ENCODE results near the gene SOCS2.
"Not testable (repeated sequence)": the region's sequence is repeated elsewhere in the genome, so short reads cannot be mapped to it uniquely, and the experiment has no call there.

The SOCS2 gene, protein sequence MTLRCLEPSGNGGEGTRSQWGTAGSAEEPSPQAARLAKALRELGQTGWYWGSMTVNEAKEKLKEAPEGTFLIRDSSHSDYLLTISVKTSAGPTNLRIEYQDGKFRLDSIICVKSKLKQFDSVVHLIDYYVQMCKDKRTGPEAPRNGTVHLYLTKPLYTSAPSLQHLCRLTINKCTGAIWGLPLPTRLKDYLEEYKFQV

DNA sequence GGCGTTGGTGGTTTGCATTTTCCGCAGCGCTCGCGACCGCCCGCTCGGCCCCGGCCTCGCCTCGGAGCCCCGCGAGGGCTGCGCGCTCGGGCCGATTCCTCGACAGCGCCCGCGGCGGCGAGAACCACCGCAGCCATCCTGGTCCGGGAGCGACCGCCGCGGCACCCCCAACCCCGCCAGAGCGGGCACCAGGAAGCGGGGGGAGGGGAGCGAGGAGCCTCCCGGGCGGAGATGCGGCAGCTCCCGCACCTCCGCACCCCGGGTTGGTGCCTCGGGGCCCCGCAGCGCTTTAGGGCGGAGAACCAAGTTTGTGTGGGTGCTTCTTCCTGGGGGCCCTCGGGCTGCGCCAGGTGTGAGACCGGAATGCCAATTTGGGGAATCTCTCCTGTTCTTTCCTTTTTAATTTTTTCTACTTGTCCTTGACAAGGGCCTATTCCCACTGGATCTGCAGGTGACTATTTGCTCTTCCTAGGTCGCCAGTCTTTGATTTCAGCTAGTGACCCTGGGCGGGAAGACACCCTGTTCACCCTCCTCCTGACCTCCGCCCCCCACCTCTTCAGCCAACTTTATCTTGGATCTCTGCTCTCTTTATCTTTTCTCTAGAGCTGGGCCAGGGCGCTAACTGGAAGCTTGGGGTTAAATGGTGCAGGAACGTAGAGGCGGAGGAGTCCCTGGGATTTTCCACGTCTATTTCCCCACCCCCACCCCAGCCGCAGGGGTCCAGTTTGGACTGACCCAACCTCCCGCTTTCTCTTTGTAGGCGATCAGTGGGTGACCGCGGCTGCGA lies at the start of gene SOCS2:
TSS of gene SOCS2 (plus strand) at position 751 of the 787 bp plus-strand sequence. CDS start 223 bp downstream, outside the sequence.
- DNase-seq (ENCODE audit: low read depth in 2 of 2), result peak in 1 of 2 donors; percentile 23

DNA sequence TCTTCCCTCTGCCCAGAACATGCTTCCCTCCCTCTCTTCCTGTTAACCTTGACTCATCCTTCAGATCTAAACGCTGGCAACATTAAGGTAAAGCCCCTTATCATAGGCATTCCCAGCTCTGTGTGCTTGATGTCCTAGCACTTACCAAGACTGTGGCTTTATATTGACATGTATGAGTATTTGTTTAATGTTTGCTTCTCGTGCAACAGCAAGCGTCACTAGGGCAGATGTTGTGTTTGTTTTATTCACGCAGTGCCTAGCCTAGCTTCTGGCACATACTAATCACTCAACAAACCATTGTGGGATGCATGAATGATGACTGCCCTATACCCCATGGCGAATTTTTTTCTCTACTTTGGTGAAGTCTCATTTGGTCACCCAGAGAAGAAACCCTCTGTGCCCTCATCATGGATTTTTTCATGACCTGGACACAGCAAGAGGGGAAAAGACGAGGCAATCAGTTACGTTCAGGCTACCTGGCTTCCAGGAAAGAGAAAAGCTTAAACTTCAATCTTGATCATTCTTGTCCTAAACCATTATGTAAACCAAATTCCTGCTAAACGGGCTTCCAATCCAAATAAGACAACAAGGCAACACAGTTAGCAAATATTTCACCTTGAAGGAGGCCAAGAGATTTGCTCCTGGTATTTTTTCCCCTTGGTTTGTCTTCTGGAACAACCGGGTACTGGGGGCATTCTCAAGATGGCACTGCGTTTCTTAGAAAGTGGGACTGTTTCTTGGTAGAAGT lies 47.9 kb upstream of the SOCS2 start:
- DNase-seq (ENCODE audit: low read depth in 2 of 2), result no peak

DNA sequence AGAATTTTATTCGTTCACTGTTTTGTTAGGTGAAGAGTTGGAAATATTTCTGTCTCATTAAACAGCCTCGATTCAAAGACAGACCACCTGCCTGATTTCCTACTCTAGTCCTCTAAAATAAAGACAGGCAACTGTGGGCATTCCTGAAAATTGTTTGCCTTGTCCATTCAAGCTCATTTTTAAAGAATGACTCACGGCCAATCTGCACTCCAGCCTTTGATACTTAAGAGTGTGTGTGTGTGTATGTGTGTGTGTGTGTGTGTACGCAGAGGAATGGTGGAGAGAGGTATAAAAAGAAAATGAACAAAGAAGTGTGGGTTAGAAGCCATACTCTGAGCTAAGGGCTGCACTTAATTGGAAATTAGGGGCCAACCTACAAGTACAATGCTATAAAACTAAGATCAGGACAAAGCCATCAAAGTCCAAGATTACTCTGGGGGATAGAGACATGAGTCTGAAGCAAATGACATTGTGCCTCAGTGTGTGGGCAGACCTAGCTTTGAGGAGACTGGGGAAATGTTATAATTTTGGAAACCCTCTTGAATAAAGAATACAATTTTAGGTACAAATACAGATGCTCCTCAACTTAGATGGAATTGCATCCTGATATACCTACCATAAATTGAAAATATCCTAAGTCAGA lies 45.6 kb upstream of the SOCS2 start:
- DNase-seq (ENCODE audit: low read depth in 2 of 2), result no peak

DNA sequence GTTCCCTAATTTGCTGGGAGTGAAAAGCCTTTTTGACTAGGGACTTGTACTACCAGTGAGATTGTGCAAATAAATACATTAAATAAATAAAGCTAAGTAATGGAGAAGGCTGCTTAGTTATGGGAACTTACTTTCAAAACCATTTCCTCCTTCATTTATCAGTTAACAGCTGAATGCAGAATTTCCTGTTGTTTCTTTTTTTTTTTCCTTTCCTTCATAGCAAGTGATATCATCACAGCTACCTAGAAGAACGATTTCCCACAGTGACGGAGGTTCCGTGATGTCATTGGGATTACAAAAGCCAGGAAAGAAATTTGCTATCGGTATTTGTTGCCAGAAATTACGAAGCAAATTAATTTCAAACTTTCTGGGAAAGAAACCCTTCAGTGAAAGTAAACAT lies 42.1 kb upstream of the SOCS2 start:
- no peak for DNase-seq (ENCODE audit: low read depth in 2 of 2)

DNA sequence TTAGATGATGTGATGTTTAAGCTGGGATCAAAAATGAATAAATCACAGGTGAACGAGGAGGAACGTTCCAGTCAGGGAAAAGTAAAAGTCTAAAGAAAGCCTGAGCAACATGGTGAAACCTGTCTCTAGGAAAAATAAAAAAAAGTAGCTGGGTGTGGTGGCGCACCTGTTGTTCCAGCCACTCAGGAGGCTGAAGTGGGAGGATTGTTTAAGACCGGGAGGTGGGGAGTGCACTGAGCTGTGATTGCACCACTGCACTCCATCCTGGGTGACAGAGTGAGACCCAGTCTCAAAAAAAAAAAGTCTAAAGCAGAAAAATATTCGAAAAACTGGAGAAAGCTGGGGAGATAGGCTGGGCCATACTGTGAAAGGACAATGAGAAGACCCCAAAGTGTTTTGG lies 39.2 kb upstream of the SOCS2 start:
- no peak for DNase-seq (ENCODE audit: low read depth in 2 of 2)

DNA sequence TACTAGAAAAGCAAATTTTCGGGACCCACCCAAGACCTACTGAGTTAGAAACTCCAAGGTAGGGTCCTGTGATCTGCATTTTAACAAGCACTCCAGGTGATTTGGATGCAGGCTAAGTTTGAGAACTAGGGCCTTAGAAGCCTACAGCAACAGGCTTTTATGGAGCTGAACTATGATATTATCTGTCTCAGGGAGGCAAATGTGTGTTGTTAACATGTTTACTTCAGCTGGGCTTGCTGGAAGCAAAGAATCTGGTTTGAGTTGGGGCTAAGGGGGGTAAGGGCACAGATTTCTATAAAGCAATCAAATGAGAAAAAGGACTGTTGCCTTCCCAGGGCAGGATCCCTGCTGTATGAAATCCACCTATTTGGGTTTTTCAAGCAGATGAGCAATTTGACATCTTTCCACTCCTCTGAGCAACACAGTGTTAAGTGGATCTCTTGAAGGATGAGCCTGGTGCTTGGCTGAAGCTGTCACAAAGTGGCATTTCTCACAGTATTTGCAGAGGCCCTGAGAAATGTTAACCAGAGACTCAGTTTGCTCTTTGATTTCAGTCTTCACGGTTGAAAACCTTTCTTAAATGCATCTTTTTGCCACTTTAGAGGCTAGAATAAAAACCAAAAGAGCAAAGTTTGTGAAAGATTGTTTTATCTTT lies 36.2 kb upstream of the SOCS2 start:
- no peak for DNase-seq (ENCODE audit: low read depth in 2 of 2)

DNA sequence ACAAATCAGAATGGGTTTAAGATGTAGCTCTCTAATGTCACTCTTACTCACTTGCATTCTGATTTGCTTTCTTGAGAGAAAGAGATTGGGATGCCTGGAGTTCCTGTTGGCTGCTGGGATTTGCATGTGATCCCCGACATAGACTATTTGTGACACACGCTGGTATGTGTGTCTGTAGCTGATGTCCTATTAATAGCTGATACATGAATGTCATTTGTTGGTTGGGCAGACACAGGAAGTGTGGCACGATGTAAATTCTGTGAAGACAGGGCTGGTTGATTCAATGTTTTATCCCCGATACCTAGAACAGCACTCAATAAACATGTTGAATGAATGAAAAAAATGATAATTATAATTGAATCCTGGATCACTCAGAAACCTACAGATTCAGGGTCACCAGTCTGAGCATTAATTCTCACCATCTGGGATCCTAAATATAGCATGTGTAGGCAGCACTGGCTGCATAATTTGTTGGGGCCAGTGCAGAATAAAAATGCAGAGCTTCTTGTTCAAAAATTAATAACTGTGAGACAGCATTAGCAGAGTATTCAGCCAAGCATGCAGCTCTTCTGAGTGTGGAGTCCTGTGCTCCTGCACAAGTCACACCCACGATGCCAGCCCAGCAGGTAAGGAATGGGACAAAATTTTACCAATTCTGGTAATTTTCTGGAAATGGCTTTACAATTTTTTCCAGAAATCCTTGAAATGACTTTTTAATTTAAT lies 35.5 kb upstream of the SOCS2 start:
- DNase-seq (ENCODE audit: low read depth in 2 of 2), result no peak

DNA sequence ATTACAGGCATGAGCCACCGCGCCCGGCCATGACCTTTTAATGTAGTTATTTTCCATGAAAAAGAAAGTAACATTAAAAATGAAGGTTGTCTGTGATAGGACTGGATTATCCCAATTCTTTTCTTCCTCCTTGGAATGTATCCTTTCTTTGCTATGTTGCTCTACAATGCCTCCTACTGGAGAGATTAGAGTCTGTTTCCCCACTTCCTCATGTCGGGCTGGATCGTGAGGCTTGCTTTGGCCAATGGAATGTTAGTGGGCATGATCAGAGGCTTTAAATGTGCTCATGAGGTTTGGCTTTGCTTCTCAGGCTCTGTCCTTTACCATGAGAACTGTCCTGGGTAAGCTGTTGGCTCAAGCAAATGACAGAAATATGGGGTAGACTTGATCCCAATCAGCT lies 34.7 kb upstream of the SOCS2 start:
- no peak for DNase-seq (ENCODE audit: low read depth in 2 of 2)

DNA sequence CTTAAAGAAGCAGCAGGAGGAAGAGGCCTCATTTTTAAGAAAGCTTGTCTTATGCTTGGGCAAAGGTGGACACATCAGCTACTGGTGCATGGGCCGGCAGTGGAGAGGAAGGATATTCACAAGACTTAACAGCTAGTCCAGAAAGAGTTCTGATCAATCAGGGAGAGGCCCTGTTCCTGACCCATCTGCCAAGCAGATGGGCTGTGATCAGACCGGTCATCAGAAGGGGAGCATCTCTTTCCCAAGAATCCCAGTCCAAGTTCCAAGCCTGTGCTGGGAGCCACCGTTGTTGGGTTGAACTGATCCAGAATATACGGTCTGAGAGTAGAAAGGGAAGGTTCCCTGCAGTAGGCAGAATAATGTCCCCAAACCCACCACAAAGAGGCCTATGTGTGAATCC lies 32.7 kb upstream of the SOCS2 start:
- DNase-seq (ENCODE audit: low read depth in 2 of 2), result no peak

DNA sequence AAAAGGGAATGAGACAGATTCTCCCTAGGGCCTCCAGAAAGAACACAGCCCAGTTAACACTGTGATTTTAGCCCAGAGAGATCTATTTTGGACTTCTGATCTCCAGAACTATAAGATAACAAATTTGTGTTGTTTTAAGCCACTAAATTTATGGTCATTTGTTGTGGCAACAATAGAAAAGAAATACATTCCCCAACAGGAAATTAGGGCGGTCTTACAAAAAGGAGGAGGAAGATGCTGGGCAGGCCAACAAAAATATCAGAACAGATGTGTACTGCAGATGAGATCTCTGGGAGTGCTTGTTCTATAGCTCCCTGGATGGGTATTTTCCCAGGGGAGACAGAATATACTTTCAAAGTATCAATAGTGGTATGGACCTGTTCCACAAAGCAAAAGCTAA lies 32.0 kb upstream of the SOCS2 start:
- DNase-seq (ENCODE audit: low read depth in 2 of 2), result no peak

DNA sequence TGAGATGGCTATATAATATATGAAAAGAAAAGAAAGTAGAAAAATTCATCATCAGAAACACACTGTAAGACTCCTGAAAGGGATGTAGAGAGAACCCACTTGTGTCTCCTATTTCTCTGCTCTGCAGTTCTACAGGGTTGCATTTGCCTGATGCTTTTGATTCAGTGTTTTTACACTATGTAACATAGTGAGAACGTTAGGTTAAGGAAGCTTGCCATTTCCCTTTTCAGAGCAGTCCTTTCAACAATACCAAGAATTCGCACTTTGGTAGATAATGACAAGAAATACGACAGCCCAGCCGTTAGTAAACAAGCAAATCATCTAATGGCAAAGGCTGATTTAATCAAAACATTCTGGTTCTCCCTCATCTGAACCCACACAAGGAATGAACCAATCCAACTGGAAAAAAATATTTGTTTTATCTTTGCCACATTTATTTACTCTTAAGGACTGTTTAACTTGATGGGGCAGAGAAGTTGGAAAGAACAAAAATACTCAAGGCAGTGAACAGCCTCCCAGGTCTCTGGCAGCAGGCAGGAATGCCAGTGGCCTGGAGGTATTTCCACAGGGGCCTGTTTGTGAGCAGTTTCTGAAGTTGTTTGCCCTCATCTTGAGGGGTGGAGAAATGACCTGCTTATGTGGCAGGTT lies 30.8 kb upstream of the SOCS2 start:
- no peak for DNase-seq (ENCODE audit: low read depth in 2 of 2)

DNA sequence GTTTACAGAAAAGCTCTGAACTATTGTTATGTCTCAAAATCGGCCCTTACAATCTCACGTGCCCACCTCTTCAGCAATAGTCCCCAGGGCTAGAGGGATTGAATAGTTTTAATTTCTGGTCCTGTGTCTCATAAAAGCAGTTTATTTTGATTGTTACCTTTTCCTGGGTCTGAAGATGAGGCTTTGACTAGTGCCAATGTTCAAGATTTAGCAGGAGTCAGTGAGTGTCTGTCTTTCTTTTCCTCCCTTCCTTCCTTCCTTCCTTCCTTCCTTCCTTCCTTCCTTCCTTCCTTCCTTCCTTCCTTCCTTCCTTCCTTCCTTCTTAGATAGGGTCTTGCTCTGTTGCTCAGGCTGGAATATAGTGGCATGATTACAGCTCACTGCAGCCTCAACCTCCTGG lies 24.7 kb upstream of the SOCS2 start:
- no peak for DNase-seq (ENCODE audit: low read depth in 2 of 2)

DNA sequence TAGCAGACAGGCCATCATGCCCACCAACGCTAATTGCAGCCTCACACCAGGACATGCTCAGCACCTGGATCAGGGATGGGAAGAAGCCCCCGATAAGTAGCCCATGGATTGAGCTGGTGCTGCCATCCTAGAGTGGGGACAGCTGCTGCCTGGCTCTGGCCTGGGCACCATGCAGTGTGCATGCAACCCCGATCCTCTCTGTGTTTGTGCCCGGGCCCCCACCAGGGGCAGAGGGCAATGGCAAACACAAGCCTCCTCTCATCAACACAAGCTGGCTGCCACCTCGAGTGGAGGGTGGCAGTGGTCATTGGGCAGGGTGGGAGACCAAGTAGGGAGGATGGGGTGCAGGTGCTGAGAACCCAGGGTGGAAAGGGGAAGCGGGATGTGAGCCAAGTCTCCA lies 23.3 kb upstream of the SOCS2 start:
- DNase-seq (ENCODE audit: low read depth in 2 of 2), result no peak

DNA sequence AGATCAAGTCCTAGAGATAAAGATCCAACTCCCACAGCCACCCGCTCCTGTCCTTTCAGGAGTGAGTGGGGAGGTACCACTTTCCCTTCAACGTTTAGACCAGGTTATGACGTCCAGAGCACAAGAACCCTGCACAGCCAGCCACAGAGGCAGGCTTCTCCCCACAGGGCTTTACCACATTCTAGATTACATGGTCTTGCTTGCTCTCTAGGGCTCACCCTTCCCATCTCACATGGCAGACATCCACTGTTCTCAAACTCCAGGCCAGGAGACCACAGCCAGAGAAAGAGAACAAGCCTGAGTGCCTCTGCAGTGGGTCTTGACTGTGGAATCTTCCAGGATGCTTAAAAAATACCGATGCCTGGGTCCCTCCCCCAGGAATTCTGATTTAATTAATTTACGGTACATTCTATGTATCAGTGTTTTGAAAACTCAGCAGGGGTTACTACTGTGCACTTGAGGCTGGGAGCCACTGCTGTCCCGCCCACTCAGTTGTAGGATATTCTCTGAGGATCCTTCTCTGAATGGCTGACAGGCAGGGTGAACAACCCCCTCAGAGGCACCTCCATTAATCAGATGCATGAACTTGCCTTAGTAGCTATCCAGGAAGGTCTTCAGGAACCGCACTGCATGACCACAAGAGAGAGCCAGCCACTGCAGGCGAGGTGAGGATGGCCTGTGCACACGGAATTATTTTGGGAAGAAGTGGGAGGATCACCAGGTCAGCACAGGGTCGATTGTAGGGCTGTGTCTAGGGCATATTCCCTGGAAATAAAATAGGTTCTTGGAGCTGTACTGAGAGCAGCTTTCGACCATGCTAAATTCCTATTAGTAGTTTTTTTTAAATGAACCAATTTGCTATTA lies 21.5 kb upstream of the SOCS2 start:
- DNase-seq (ENCODE audit: low read depth in 2 of 2), result no peak

DNA sequence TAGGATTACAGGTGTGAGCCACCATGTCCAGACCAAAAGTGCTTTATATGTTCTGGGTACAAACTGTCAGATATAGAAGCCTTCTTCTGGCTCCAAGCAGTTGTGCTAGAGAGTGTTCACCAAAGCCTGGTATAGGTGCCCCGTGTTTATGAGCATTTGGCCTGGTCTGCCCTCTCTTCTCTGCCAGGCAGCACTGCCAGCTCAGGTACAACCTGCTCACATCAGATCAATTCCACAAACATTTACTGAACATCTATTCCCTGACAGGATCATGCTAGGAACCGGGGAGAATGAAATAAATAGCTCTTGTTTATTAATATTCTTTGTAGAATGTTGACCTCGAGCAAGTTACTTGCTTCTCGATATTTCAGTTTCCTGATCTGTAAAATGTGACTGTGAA lies 20.0 kb upstream of the SOCS2 start:
- no peak for DNase-seq (ENCODE audit: low read depth in 2 of 2)

DNA sequence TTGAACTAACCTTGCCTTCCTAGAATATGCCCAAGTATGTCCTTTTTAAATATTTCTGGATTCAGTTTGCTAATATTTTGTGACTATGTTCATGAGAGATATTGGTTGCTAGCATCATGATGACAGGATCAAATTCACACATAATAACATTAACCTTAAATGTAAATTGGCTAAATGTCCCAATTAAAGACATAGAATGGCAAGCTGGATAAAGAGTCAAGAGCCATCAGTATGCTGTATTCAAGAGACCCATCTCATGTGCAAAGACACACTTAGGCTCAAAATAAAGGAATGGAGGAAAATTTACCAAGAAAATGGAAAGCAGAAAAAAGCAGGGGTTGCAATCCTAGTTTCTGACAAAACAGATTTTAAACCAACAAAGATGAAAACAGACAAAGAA lies 14.6 kb upstream of the SOCS2 start:
- DNase-seq (ENCODE audit: low read depth in 2 of 2), result not testable (repeated sequence)

DNA sequence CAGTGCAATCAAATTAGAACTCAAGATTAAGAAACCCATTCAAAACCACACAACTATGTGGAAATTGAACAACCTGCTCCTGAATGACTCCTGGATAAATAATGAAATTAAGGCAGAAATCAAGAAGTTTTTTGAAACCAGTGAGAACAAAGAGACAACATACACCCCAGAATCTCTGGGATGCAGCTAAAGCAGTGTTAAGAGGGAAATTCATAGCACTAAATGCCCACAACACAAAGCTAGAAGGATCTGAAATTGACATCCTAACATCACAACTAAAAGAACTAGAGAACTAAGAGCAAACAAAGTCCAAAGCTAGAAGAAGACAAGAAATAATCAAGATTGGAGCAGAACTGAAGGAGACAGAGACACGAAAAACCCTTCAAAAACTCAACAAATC lies 13.8 kb upstream of the SOCS2 start:
- DNase-seq (ENCODE audit: low read depth in 2 of 2), result not testable (repeated sequence)

DNA sequence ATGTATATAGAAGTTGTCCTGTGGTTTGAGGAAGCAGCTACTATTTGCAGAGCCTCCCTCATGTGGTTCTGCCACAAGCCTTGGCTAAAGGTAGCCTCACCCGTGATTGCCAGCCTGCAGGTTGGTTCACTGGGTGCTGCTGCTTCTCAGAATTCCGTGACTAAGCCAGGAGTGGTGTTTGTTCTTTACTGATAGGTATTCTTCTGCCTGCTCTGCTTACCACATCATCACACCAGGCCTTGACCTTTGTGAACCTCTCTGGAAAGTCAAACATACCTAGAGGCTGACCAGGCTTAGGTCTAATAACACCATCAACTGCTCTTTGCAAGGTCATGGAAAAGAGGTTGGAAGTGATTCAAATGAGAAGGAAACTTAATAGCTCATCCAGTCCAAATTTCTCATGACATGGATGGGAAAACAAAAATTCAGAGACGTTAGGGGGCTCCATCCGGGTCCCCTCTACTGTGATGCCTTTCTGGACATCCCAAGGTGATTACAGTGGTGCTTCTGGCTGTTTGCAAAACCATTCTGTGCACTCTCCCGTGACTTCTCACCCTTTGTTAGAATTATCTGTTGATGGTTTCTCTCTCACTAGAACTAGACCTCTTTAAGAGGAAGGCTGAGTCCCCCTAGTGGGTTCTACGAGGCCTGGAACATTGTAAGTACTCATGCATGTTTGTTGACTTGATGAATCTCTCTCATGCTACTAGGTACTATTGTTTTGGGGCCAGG lies 8.5 kb upstream of the SOCS2 start:
- DNase-seq (ENCODE audit: low read depth in 2 of 2), result no peak

DNA sequence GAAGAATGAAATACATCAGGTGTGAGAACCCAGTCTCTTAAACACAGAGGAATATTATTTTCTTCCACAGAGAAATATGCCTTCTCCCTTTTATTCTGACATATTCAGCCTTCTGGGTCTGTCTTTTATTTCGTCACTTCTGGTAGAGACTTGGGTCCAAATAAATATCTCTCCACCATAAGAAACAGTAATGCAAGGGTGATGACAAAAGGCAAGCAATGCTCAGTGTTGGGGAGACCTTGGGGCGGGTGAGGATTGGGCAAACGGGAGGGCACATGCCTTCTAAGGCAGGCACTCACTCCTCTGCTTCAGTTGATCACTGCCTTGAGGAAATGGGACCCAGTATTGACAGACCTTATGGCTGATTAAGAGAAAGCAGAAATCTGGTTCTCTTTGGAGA lies 6.7 kb upstream of the SOCS2 start:
- DNase-seq (ENCODE audit: low read depth in 2 of 2), result no peak

All from stimulated activated CD4-positive, alpha-beta T cell treated with anti-CD3 and anti-CD28 coated beads, Interleukin-1b, Interleukin-23, amount 100 ng/mL, for 4 hours (primary cell).